Measurements from ENCODE around the gene RASGRP1.

Gene RASGRP1

DNA sequence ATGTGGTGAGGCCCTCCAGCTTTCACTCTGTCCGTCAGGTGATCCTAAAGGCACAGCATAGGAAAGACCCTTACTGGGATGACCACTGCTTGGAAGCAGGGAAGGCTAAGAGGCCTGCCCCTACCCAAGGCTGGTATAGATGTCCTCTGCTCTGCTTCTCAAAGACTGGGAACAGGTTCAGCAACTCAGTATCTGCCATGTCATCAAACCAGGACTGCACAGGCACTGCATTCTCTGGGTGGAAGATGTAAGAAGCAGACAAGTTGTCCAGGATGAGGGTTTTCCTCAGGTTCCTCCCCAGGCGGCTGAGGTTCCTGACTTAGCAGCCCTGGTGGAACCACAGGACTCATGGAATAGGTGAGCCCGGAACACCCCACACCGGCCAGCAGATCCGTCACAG lies 106.0 kb downstream of the RASGRP1 start:
- no peak for DNase-seq (ENCODE audit: low spot score)

DNA sequence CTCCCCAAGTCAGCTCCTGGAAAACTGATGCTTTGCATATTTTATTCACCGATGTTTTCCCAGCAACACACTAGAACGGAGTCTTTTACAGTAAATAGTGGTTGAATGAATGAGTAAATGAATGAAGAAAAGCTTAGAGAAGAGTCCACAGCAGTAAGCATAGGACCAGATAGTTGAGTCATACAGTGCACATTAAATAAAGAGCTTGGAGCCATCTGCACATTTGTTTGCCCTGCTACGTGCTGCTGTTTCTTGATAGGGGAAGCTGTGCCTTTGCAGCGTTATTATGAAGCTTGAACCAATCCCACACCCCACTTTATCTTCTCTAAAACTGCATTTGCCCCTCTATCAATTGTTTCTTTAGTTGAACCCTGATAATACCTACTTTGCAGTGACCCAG lies 109.5 kb downstream of the RASGRP1 start:
- no peak for DNase-seq (ENCODE audit: low spot score)

- no peak for DNase-seq (ENCODE audit: low spot score)
Observed at GRCh38 chr15:38454696-38455090, 109.9 kb downstream of the RASGRP1 start.

DNA sequence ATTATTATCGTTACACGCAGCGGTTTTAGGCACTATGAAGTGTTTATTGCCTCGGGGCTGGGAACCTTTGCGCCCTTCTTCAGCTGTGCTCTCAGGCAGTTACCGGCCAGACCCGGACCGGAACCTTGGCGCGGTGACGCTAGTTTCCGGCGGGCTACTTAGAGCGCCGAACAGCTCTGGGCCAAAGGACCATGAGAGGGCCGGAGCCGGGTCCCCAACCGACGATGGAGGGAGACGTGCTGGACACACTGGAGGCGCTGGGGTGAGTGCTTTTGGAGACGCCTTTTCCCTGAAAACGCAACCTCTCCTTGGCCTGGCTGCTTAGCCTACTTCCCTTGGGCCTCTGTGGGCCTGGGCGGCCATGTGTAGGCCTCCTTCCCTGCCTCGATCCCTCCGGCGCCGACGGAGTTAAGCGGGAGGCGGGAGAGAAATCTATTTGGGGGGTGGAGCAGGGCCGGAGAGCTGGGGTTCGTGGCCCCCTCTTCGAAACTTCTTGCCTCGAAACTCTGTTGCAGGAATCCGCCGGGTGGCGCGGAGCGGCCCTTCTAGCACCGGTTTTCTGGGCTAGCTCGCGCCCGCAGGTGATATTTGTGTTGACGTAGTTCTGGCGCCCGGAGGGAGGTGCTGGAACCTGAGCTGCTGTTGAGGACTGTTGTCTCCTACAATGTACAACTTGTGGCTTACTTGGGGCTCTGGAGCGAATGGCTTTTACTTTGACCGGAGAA lies 110.5 kb downstream of the RASGRP1 start, which contains the start of gene FAM98B:
FAM98B (plus strand) TSS at position 157 of the 725 bp plus-strand sequence; CDS start at position 192, 35 bp downstream.
- DNase-seq (ENCODE audit: low spot score) = peak; percentile 56

DNA sequence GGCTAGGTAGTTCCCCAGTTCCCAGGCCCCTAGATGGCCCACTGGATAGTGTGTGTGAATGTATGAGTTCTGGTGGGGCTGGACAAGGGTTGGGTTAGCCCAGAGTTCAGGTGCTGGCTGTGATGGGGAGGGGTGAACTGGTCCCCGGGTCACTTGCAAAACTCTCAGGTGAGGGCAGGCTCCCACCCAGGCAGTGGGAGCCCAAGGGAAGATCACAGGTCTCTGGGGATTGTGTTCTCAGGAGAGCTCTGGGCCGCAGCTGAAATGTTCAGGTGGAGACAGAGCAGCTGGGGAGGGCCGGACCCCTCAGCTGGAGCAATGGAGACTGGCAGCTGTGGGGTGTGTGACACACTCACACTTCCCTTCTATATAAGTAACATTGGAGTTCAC lies 123.5 kb downstream of the RASGRP1 start:
- DNase-seq (ENCODE audit: low spot score) = no peak

DNA sequence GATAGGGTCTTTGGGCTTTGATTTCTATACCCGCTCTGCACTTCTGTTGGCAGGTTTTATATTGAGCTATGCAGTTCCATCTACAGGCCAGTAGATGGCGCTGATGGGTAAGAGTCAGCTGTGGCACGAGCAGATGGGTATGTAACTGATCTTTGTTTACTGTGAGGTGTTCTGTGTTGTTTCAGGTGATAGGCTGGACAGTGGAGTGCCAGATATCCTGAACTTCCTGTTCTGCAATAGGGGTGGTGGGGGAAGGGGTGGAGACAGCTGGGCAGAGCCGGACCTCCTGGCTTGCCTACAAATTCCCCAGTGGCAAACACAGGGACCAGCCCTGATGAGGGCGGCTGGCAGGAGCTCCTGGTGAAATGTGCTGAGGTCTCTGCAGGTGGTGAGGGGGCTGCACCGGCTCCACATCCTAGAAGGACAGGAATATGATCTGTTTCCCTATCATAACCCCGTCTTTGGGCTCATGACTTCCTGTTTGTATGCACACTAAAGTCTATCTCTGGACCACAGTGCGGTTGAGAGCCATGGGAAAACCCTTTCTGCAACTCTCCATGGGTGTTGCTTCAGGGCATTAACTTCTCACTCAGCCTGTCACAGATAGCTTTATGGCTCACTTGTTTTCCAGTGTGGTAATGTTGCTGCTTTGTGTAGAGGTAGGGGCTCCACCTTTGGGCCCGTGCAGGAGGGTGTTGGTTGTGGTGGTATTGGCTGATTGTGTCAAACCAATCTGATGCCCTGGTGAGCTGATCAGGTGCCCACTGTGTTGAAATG lies 124.1 kb downstream of the RASGRP1 start:
- peak; percentile 17 for DNase-seq (ENCODE audit: low spot score)

Data from HuH-7 (cell line).